Left lung (tissue), 10 donors: Measurements from ENCODE around the gene TBX2. TPM values are rescaled to one million over a fixed set of nuclear protein-coding genes. Genes with fewer than 3 reads are reported as not detected.

ENCODE experiments used
- ATAC-seq: fragments of 200-7000 bp; cut with Tn5 transposase; one replicate; pipeline ENCODE4 v1.9.1; 2020; ENCODE audit warnings: moderate library complexity
- DNase-seq, 4 donors: peaks; one replicate each; pipeline ENCODE4 v3.0.0-alpha.2; 2013 to 2020
- H3K27ac ChIP-seq, 2 donors: fragments of 200-600 bp; sonication (generic) in 1 of 2; one replicate each; pipeline versions ENCODE4 v1.5.0 to v1.8.0; 2020 to 2021
- H3K27me3 ChIP-seq, 2 donors: fragments of 200-600 bp; sonication (generic) in 1 of 2; one replicate each; pipeline versions ENCODE4 v1.5.0 to v1.8.0; 2020 to 2021
- H3K36me3 ChIP-seq, 2 donors: fragments of 200-600 bp; sonication (generic) in 1 of 2; one replicate each; pipeline versions ENCODE4 v1.5.0 to v1.8.0; 2020 to 2021
- H3K4me1 ChIP-seq, 2 donors: fragments of 200-600 bp; one replicate each; pipeline ENCODE4 v1.8.0; 2021
- H3K4me3 ChIP-seq, 2 donors: fragments of 200-600 bp; sonication (generic) in 1 of 2; one replicate each; pipeline versions ENCODE4 v1.5.0 to v1.8.0; 2020 to 2021; ENCODE audit warnings: mild to moderate bottlenecking in 1 of 2
- H3K9me3 ChIP-seq, 2 donors: fragments of 200-600 bp; sonication (generic) in 1 of 2; one replicate each; pipeline versions ENCODE4 v1.5.0 to v1.8.0; 2020 to 2021
- CTCF ChIP-seq, 2 donors: fragments of 200-600 bp; sonication (generic) in 1 of 2; IDR thresholded peaks; one replicate each; pipeline versions ENCODE4 v1.5.0 to v1.8.0; 2021; ENCODE audit warnings: antibody characterized with exemption in 2 of 2
- intact Hi-C, 2 donors: fragments of 100-400 bp; cut with DNase I; formaldehyde crosslinking; loops; one replicate each; pipeline versions ENCODE4 v1.11.2 to v1.14.2; 2022
- polyA plus RNA-seq, 6 donors: library from polyadenylated mRNA; unstranded; fragments of 120-200 nt; gene quantifications; one replicate each; pipeline ENCODE4 v1.2.1, GENCODE V29; 2013; ENCODE audit not compliant: insufficient read length in 6 of 6
- total RNA-seq, 2 donors: library from RNA; stranded (reverse); fragmentation: NEBNext Ultra II Directional; extraction: Animal tissue kit (Norgen Biotek cat#: 25700); gene quantifications; one replicate each; pipeline ENCODE4 v1.2.1, GENCODE V29; 2021
- donor health status: DM: no; HTN: yes; CAD: no.
- donor health status: DM: no; HTN: no; CAD: no.

Gene TBX2
- total and polyA plus RNA-seq, 8 donors: 104 to 258 (median 166) TPM

- intact Hi-C loops: no loop called here
- ATAC-seq (no peak), DNase-seq (no peak)
- H3K9me3 ChIP-seq: peaks cover 0 to 4% of the 10 kb centered on the region in 2 donors
- TF ChIP-seq CTCF (IDR thresholded peaks at IDR 0.05): no peak
- no peak overlapping the region for H3K27ac ChIP-seq
- no peaks in the 10 kb centered on the region for H3K4me1 ChIP-seq
- H3K36me3 ChIP-seq: no peaks in the 10 kb centered on the region
- H3K4me3 ChIP-seq: no peak overlapping the region
- H3K27me3 ChIP-seq: peaks cover 0 to 28% of the 10 kb centered on the region in 2 donors
Observed at GRCh38 chr17:61442136-61442775, 42.6 kb downstream of the TBX2 start.

GRCh38 chr17:61442878-61443474, 43.3 kb downstream of the TBX2 start:
- no peak for ATAC-seq

GRCh38 chr17:61443475-61443882, 43.8 kb downstream of the TBX2 start:
- H3K27ac ChIP-seq: no peak overlapping the region
- no peaks in the 10 kb centered on the region for H3K36me3 ChIP-seq
- H3K4me3 ChIP-seq: no peak overlapping the region
- no peaks in the 10 kb centered on the region for H3K9me3 ChIP-seq
- peaks cover 0 to 41% of the 10 kb centered on the region in 2 donors for H3K27me3 ChIP-seq
- no peak for DNase-seq
- ATAC-seq: no peak
- intact Hi-C loops: no loop called here
- H3K4me1 ChIP-seq: no peaks in the 10 kb centered on the region
- TF ChIP-seq CTCF (IDR thresholded peaks at IDR 0.05): no peak

More at GRCh38 chr17:61442878-61443474, 43.3 kb downstream of the TBX2 start:
- Histone ChIP-seq H3K4me1 (no peaks in the 10 kb centered on the region), H3K27ac (no peak overlapping the region), H3K4me3 (no peak overlapping the region), H3K27me3 (peaks cover 0 to 36% of the 10 kb centered on the region in 2 donors), H3K9me3 (no peaks in the 10 kb centered on the region), H3K36me3 (no peaks in the 10 kb centered on the region)
- no peak for TF ChIP-seq CTCF (IDR thresholded peaks at IDR 0.05)
- no peak for DNase-seq
- intact Hi-C loops: no loop called here

GRCh38 chr17:61444075-61444474, 44.4 kb downstream of the TBX2 start:
- no peaks in the 10 kb centered on the region for H3K9me3 ChIP-seq
- DNase-seq (peak in 1 of 4 donors; percentile 74), ATAC-seq (no peak)
- TF ChIP-seq CTCF (IDR thresholded peaks at IDR 0.05): no peak
- H3K36me3 ChIP-seq: no peaks in the 10 kb centered on the region
- no peak overlapping the region for H3K27ac ChIP-seq
- intact Hi-C loops: no loop called here
- no peaks in the 10 kb centered on the region for H3K4me1 ChIP-seq
- H3K4me3 ChIP-seq: no peak overlapping the region
- peaks cover 0 to 47% of the 10 kb centered on the region in 2 donors for H3K27me3 ChIP-seq

- Histone ChIP-seq H3K27ac (no peak overlapping the region), H3K4me3 (no peak overlapping the region), H3K27me3 (peaks cover 0 to 54% of the 10 kb centered on the region in 2 donors), H3K36me3 (no peaks in the 10 kb centered on the region), H3K9me3 (no peaks in the 10 kb centered on the region), H3K4me1 (no peaks in the 10 kb centered on the region)
- TF ChIP-seq CTCF (IDR thresholded peaks at IDR 0.05): no peak
- intact Hi-C loops: no loop called here
- no peak for ATAC-seq
- DNase-seq: no peak
Observed at GRCh38 chr17:61444831-61445230, 45.2 kb downstream of the TBX2 start.
